Testis (tissue), 2 donors: ENCODE results near the gene ARID1A.

ENCODE experiments used
- CTCF ChIP-seq, 3 experiments: fragments of 450-650 bp in 2 of 3; fragments of 200-600 bp in 1 of 3; sonication (generic) in 1 of 3; IDR thresholded peaks; one replicate each; pipeline ENCODE4 v1.5.1; 2016 to 2019; ENCODE audit warnings: antibody characterized with exemption in 3 of 3, mild to moderate bottlenecking in 2 of 3, moderate library complexity in 1 of 3
- POLR2A ChIP-seq: fragments of 450-650 bp; IDR thresholded peaks from one replicate; pipeline ENCODE4 v1.6.1; 2017; ENCODE audit warnings: antibody characterized with exemption, mild to moderate bottlenecking, moderate library complexity

- no peak for TF ChIP-seq CTCF (IDR thresholded peaks at IDR 0.05)
- TF ChIP-seq POLR2A = no peak
These were observed 63.7 kb downstream of the ARID1A start for GRCh38 chr1:26759531-26759930.
